Effector CD4-positive, alpha-beta T cell (primary cell): ENCODE measurements around the gene METRN.
A peak's percentile ranks its signal among the peaks of the same experiment; 100 is the strongest.
"Not testable (repeated sequence)": the region's sequence is repeated elsewhere in the genome, so short reads cannot be mapped to it uniquely, and the experiment has no call there.

Source experiments
- DNase-seq: peaks from one replicate; pipeline ENCODE4 v3.0.0-alpha.2; 2020

METRN gene

DNA sequence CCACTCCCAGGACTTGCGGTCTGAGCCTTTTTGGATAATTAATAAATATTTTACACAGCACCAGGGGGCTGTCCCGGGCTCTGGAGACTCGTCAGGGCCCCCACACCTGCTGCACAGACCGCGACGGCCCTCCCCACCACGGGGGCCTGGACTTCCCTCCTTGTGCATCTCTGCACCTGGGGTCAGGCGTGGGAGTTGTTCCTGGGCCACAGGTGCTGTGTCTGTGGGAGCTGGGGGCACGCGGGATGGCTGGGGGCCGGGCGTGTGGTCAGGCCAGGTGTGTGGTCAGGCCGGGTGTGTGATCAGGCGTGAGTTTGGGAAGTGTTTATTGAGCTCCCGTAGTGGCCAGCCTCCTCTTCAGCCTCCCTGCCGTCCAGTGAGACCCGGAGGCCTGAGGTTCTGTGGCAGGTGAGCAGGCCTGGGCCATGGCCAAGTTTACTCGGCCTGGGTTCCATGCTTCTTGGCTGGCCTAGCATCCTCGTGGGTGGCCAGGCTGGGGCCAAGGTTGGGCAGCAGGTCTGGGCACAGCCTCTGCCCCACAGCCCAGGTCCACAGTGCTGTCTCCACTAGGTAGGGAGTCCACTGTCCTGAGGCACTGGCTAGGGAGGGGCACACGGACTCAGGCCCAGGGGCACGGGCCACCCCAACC, 36.6 kb upstream of the METRN start:
- no peak for DNase-seq

GRCh38 chr16:678858-679813, 35.8 kb upstream of the METRN start:
- peak; percentile 35 for DNase-seq

- DNase-seq: peak; percentile 84
Measured at GRCh38 chr16:679814-680624, 34.9 kb upstream of the METRN start, which contains the start of gene STUB1. Gene STUB1 (plus strand): TSS chr16:680410. CDS start chr16:680526, 116 bp downstream.

DNA sequence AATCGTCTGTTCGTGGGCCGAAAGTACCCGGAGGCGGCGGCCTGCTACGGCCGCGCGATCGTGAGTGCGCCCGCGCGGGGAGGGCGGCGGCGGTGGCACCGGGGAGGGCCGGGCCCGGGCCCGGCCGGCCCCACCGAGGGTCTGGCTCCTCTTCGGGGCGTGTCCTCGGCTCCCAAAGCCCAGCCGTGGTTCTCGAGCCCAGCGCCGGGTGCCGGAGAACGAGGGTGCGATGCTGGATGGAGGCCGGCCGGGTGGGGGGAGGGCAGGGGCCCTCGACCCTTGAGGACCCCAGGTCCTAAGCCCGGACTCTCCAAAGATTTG, 34.3 kb upstream of the METRN start:
- DNase-seq: no peak

GRCh38 chr16:680967-681745, 33.8 kb upstream of the METRN start:
- DNase-seq: no peak

GRCh38 chr16:681746-682427, 33.0 kb upstream of the METRN start:
- no peak for DNase-seq

- no peak for DNase-seq
Measured at GRCh38 chr16:682493-683395, 32.2 kb upstream of the METRN start.

DNA sequence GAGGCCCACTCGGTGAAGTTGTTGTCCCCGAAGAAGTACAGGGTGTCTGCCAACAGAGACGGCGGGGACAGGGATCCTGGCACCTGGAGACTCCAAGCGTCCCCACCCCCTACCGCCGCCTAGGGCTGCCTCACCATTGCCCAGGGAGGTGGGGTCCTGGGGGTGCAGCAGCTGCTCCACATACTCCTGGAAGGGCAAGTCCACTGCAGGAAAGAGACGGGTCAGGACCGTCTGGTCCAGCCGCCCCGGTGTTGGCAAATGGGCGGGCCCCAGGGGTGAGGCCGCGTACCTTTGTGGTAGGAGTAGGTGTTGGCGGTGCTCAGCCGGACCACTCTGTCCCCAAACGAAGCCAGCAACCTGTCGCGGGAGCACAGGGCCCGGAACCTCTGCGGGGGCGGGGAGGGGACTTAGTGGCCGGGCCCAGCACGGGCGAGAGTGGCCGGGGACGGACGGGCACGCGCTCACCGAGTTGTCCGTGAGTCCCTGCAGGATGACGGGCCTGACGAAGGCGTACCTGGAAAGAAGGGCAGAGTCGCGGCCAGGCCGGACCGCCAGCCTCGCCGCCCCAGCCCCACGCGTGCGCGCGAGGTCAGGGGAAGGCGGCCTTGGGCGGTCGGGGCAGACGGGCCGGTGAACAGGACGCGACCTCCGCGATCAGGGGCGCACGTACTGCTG, 31.4 kb upstream of the METRN start:
- DNase-seq: no peak

GRCh38 chr16:684071-684794, 30.7 kb upstream of the METRN start, which contains the start of gene JMJD8:
Gene JMJD8 (minus strand): TSS chr16:684334. CDS start chr16:684319, 15 bp downstream.
- peak; percentile 94 for DNase-seq

DNA sequence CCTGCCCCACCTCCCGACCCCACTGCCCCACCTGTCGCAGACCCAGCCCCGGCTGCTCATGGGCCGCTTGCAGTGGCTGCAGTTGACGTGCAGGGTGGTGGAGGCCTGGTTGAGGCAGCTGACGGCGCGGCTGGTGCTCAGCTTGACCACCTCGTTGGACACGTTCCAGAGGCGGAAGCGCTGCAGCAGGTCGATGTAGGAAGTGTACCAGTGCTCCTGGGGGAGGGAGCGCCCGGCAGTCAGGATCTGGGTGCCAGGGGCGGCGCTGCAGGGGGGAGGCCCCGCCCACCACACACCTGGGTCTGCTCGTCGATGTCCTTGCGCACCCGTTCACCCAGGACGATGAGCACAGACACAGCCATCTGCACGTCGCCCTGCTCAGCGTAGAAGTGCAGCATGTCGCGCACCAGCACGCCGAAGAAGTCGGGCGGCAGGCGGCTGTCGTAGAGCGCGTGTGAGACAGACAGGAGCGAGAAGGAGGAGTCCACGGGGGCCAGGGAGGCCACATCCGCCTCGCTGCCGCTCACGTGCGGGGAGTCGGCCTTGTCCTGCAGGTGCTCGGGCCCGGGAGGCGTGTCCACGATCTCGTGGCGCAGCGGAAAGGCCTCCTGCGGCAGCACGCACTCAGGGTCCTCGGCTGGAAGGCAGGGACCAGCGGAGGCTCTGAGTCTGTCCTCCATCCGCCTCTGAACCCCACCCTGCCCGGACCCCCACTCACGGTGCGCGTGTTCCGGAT, 29.8 kb upstream of the METRN start:
- DNase-seq: no peak

DNA sequence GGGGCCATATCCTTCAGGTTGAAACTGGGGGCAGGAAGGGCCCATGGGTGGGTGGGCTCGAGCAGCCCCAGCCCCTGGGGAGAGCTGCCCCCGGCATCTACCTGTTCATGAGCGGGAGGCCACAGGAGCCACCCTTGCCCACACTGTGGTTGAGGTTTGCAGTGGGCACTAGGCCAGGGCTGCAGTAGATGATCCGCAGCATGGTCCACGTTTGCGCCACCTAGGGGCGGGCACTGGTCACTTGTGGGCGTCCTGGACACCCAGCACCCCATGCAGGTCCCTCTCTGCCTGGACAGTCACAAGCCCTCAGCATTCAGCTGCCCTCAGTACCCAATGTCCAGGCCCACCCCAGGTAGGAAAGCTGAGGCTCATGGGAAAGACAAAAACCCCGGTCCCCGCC, 29.0 kb upstream of the METRN start:
- DNase-seq: no peak

GRCh38 chr16:686459-687260, 28.3 kb upstream of the METRN start:
- DNase-seq: no peak

GRCh38 chr16:687499-687898, 27.4 kb upstream of the METRN start:
- no peak for DNase-seq

DNA sequence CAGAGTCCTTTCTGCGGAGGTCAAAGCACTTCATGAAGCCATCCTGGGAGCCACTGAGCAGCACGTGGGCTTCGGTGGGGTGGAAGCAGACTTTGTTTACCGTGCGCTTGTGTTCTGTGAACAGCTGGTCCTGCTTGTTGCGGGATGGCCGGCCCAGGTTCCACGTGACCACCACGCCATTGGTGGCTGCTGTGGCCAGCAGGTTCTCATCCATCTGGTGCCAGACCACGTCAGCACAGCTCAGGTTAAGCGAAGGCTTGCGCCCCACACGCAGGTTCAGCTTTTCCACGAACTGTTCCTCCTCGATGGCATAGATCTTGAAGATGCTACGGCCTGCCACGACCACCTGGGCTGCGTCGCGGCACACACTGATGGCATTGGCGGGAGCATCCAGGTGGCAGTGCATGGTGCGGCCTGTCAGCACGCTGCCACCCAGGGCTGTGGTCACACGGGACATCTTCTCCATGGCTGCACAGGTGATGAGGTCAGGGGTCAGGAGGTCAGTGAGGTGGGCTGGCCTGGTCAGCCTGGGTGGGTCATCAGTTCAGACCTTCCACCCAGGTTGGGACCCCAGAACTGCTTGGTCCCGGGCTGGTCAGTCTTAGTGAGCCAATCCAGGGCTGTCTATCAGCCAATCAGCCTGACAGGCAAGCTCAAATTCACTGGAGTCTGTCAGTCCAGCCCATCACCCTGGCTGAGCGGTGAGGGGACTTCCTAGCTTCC, 25.6 kb upstream of the METRN start:
- DNase-seq: no peak

DNA sequence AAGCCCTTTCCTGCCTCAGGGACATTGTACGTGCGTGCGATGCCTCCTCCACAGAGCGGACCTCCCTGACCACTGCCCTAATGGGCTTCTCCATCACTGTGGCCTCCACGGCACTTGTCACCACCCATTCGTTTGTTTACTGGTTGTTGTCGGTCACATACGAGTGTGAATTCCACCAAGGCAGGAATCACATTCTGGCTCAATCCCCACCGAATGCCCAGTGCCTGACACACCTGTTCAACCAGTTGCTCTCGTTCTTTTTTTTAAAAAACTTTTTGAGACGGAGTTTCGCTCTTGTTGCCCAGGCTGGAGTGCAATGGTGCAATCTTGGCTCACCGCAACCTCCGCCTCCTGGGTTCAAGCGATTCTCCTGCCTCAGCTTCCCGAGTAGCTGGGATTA, 23.7 kb upstream of the METRN start:
- not testable (repeated sequence) for DNase-seq

GRCh38 chr16:692356-693108, 22.4 kb upstream of the METRN start:
- no peak for DNase-seq
